H1 (cell line): ENCODE measurements around the gene TACR2. TPM values are rescaled to one million over a fixed set of nuclear protein-coding genes. Genes with fewer than 3 reads are reported as not detected.

Source experiments
- ATF2 ChIP-seq: IDR thresholded peaks from 2 replicates; pipeline ENCODE4 v1.6.1; 2012; ENCODE audit warnings: low read length, inconsistent platforms
- FOSL1 ChIP-seq: IDR thresholded peaks from 2 replicates; pipeline ENCODE4 v1.6.1; 2011; ENCODE audit warnings: mild to moderate bottlenecking, low read depth, low read length, moderate library complexity; ENCODE audit not compliant: insufficient read depth
- KDM4A ChIP-seq: IDR thresholded peaks from one replicate; pipeline ENCODE4 v1.7.1; 2012; ENCODE audit warnings: low read depth, mild to moderate bottlenecking, moderate library complexity, low read length, inconsistent platforms; ENCODE audit not compliant: severe bottlenecking
- SIRT6 ChIP-seq: IDR thresholded peaks from one replicate; pipeline ENCODE4 v1.7.1; 2012; ENCODE audit warnings: low read length, inconsistent platforms
- TBP ChIP-seq: IDR thresholded peaks from 2 replicates; pipeline ENCODE4 v1.6.1; 2011; ENCODE audit warnings: low read depth, low read length, improper control_type of control experiment
- TCF12 ChIP-seq: IDR thresholded peaks from 2 replicates; pipeline ENCODE4 v1.6.1; 2011; ENCODE audit warnings: low read depth, mild to moderate bottlenecking, low read length
- polyA plus RNA-seq, 7 experiments: library from polyadenylated mRNA; depleted of rRNA in 3 of 7; stranded (reverse) in 5 of 7; unstranded in 2 of 7; fragments of >200 nt in 5 of 7; fragments of 200-250 nt in 2 of 7; gene quantifications; 1 replicate in 5 of 7; 2 replicates in 1 of 7; 4 replicates in 1 of 7; pipeline versions ENCODE4 v1.2.1 to v1.2.3, GENCODE V29; 2011 to 2013; ENCODE audit warnings: missing spikeins in 2 of 7, mixed read lengths in 2 of 7
- total RNA-seq: library from RNA; stranded (reverse); fragmentation: NEBNext Ultra II Directional; extraction: Animal tissue kit (Norgen Biotek cat#: 25700); gene quantifications from 2 replicates; pipeline ENCODE4 v1.2.1, GENCODE V29; 2021

The TACR2 gene
- total and polyA plus RNA-seq, 2 of the 8 experiments (the other 6 are each of a cell fraction or from before 2014, with no cell fraction given) = 0.06 TPM; not detected in 1

GRCh38 chr10:69418052-69418752 lies 1.5 kb upstream of the TACR2 start (continued):
- no peak for TF ChIP-seq FOSL1
- no peak for TF ChIP-seq TBP
- no peak for TF ChIP-seq ATF2
- TF ChIP-seq TCF12 = no peak
- TF ChIP-seq SIRT6 = no peak
- no peak for TF ChIP-seq KDM4A
